ENCODE results near the gene MYLK3.
"Not testable (repeated sequence)": the region's sequence is repeated elsewhere in the genome, so short reads cannot be mapped to it uniquely, and the experiment has no call there.

The MYLK3 gene

GRCh38 chr16:46747777-46748651 lies at the start of gene MYLK3:
TSS of gene MYLK3 (minus strand) at chr16:46748344. CDS start at chr16:46748193, 151 bp downstream.
- H3K4me3 Mint-ChIP-seq: no peak within 1 kb of the TSS
- H3K36me3 Mint-ChIP-seq (ENCODE audit: insufficient read depth): peaks cover 2% of the 10 kb centered on the region
- DNase-seq (ENCODE audit: low spot score in 2 of 2) (no peak), ATAC-seq (replicated peaks; ENCODE audit: extremely low read depth, poor library complexity, severe bottlenecking) (no peak)
- no peaks in the 10 kb centered on the region for H3K27me3 Mint-ChIP-seq
- H3K27ac Mint-ChIP-seq (ENCODE audit: low read depth): no peak within 1 kb of the TSS
- no peaks in the 10 kb centered on the region for H3K9me3 Mint-ChIP-seq
- no peaks in the 10 kb centered on the region for H3K4me1 Mint-ChIP-seq

- no peak for ATAC-seq (replicated peaks; ENCODE audit: extremely low read depth, poor library complexity, severe bottlenecking)
- no peak for DNase-seq (ENCODE audit: low spot score in 2 of 2)
- H3K36me3 Mint-ChIP-seq (ENCODE audit: insufficient read depth): peaks cover 2% of the 10 kb centered on the region
- peaks cover 7% of the 10 kb centered on the region for H3K9me3 Mint-ChIP-seq
- no peaks in the 10 kb centered on the region for H3K4me1 Mint-ChIP-seq
- H3K4me3 Mint-ChIP-seq: no peak overlapping the region
- no peak overlapping the region for H3K27ac Mint-ChIP-seq (ENCODE audit: low read depth)
- H3K27me3 Mint-ChIP-seq: no peaks in the 10 kb centered on the region
Observed at GRCh38 chr16:46797501-46797900, 49.4 kb upstream of the MYLK3 start.

DNA sequence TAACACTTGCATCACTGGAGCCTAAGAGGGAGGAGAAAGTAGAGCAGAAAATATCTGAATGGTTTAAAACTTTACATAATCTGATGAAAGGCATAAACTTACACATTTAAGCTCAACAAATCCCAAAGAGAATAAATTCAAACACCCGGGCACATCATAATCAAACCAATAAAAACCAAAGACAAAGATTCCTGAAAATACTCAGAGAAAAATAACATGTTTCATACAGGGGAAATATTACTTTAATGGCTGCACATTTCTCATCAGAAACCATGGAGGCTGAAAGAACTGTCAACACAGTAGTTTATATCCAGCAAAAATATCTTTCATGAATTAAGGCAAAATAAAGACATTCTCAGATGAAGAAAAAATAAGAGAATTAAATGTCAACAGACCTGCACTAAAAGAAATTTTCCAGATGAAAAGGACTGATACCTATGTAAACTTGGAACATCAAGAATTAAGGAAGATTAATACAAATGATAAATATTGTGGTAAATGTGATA lies 48.7 kb upstream of the MYLK3 start:
- ATAC-seq (replicated peaks; ENCODE audit: extremely low read depth, poor library complexity, severe bottlenecking) (no peak), DNase-seq (ENCODE audit: low spot score in 2 of 2) (no peak)
- H3K36me3 Mint-ChIP-seq (ENCODE audit: insufficient read depth): peaks cover 2% of the 10 kb centered on the region
- no peaks in the 10 kb centered on the region for H3K4me1 Mint-ChIP-seq
- H3K4me3 Mint-ChIP-seq: no peak overlapping the region
- H3K9me3 Mint-ChIP-seq: peaks cover 7% of the 10 kb centered on the region
- H3K27ac Mint-ChIP-seq (ENCODE audit: low read depth): no peak overlapping the region
- no peaks in the 10 kb centered on the region for H3K27me3 Mint-ChIP-seq

DNA sequence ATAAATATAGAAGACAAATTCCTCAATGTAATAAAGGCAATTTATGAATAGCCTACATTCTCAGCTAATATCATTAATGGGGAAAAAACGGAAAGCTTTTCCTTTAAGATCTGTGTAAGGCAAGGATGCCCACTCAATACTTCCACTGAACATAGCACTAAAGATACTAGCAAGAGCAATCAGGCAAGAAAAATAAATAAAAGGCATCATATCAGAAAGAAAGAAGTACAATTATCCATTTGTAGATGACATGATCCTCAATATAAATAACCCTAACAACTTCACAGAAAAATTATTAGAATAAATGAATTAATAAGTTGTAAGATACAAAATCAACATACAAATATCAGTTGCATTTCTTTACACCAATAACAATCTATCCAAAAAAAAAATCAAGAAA lies 45.7 kb upstream of the MYLK3 start:
- Mint-ChIP-seq H3K27me3 (no peaks in the 10 kb centered on the region), H3K4me1 (peaks cover 13% of the 10 kb centered on the region), H3K4me3 (no peak overlapping the region), H3K27ac (ENCODE audit: low read depth) (no peak overlapping the region), H3K36me3 (ENCODE audit: insufficient read depth) (peaks cover 2% of the 10 kb centered on the region), H3K9me3 (peaks cover 7% of the 10 kb centered on the region)
- no peak for DNase-seq (ENCODE audit: low spot score in 2 of 2)
- ATAC-seq (replicated peaks; ENCODE audit: extremely low read depth, poor library complexity, severe bottlenecking): no peak

DNA sequence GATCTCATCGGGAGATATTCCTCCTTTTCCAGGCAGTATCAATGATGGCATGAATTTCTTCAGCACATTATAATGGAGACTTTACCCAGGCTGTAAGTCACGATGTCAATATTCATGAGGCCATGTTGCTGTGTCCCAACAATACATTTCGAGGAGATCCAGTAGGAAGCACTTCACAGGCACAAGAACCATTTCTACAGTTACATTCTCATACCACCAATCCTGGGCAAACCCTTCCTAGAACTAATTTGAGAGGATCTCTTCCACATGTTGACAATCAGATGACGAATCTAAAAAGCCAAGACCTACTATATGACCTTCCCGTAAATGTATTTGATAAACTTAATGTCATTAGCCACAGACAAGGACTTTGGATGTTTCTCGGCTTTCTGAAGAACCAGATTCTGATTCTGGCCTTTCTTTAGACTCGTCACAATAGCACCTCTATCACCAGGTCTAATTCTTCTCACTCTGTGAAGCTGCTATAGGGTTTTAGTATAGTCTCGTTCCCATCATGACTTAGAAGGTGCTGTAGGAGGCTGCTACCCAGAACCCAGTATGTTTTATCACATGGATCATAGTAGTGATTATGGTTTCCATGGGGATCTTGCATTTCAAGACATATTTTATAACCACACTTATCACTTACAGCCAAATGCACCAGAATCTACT lies 42.6 kb upstream of the MYLK3 start:
- ATAC-seq (replicated peaks; ENCODE audit: extremely low read depth, poor library complexity, severe bottlenecking) (no peak), DNase-seq (ENCODE audit: low spot score in 2 of 2) (no peak)
- Mint-ChIP-seq H3K4me1 (peaks cover 13% of the 10 kb centered on the region), H3K4me3 (peak overlapping the region; percentile 81), H3K27me3 (no peaks in the 10 kb centered on the region), H3K9me3 (peaks cover 15% of the 10 kb centered on the region), H3K36me3 (ENCODE audit: insufficient read depth) (peaks cover 1% of the 10 kb centered on the region), H3K27ac (ENCODE audit: low read depth) (peak overlapping the region; percentile 74)

DNA sequence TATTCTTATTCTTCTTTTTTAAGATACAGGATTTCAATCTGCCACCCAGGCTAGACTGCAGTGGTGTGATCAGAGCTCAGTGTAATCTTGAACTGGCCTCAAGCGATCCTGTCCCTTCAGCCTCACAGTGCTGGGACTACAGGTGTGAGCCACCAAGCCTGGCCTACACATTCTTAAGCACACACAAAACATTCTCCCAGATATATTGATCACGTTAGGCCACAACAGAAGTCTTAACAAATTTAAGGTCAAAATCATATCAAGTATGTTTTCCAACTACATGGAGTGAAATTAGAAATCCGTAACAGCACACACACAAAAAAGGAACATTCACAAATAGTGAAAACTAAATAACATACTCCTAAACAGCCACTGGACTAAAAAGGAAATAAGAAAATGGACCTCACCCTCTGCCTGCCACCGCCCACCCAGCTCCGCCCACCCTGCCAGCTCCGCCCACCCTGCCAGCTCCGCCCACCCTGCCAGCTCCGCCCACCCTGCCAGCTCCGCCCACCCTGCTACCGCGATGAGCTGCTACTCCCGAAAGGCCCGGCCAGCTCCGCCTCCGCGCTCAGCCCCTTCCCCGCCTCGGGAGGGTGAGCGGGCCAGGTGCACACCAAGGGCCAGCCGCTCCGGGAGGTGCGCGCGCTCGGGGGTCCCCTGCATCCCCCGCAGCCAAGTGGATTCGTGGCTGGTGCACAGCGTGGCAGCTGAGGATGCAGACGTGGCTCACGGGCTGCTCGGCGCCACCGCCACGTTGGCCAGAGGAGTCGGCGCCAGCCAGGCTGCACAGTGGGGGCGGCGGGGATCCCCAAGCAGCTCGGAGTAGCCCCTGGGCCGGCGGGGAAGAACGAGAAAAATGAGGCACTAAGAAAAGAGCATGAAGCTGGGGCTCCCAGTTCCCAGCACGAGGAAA lies 41.6 kb upstream of the MYLK3 start:
- H3K4me1 Mint-ChIP-seq: peaks cover 13% of the 10 kb centered on the region
- ATAC-seq (replicated peaks; ENCODE audit: extremely low read depth, poor library complexity, severe bottlenecking): peak; percentile 88
- peak overlapping the region; percentile 74 for H3K27ac Mint-ChIP-seq (ENCODE audit: low read depth)
- no peaks in the 10 kb centered on the region for H3K27me3 Mint-ChIP-seq
- peak overlapping the region; percentile 81 for H3K4me3 Mint-ChIP-seq
- peaks cover 14% of the 10 kb centered on the region for H3K9me3 Mint-ChIP-seq
- DNase-seq (ENCODE audit: low spot score in 2 of 2): peak; percentile 59 to 62
- peaks cover under 1% of the 10 kb centered on the region for H3K36me3 Mint-ChIP-seq (ENCODE audit: insufficient read depth)

GRCh38 chr16:46788891-46789474 lies 40.8 kb upstream of the MYLK3 start:
- no peaks in the 10 kb centered on the region for H3K27me3 Mint-ChIP-seq
- DNase-seq (ENCODE audit: low spot score in 2 of 2) (no peak), ATAC-seq (replicated peaks; ENCODE audit: extremely low read depth, poor library complexity, severe bottlenecking) (no peak)
- H3K4me1 Mint-ChIP-seq: peaks cover 13% of the 10 kb centered on the region
- no peak overlapping the region for H3K27ac Mint-ChIP-seq (ENCODE audit: low read depth)
- peak overlapping the region; percentile 81 for H3K4me3 Mint-ChIP-seq
- H3K36me3 Mint-ChIP-seq (ENCODE audit: insufficient read depth): no peaks in the 10 kb centered on the region
- peaks cover 9% of the 10 kb centered on the region for H3K9me3 Mint-ChIP-seq

DNA sequence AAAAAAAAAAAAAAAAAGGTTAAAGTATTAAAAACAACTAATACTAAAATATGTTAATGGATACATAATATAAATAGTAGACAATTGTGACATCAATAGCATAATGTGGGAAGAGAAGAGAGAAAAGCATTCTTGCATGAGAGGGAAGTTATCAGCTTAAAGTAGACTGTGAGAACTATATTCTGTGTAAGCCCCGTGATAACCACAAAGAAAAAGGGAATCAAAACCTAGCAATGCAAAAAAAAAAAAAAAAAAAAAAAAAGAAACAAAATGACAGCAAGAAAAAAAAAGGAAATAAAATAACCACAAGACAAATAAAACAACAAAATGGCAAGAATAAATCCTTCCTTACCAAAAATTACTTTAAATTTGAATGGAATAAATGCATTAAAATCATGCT lies 39.8 kb upstream of the MYLK3 start:
- H3K4me3 Mint-ChIP-seq: no peak overlapping the region
- peaks cover 9% of the 10 kb centered on the region for H3K9me3 Mint-ChIP-seq
- no peak overlapping the region for H3K27ac Mint-ChIP-seq (ENCODE audit: low read depth)
- no peak for ATAC-seq (replicated peaks; ENCODE audit: extremely low read depth, poor library complexity, severe bottlenecking)
- H3K27me3 Mint-ChIP-seq: no peaks in the 10 kb centered on the region
- H3K36me3 Mint-ChIP-seq (ENCODE audit: insufficient read depth): no peaks in the 10 kb centered on the region
- H3K4me1 Mint-ChIP-seq: peaks cover 13% of the 10 kb centered on the region
- DNase-seq (ENCODE audit: low spot score in 2 of 2): no peak

GRCh38 chr16:46785076-46785845 lies 37.1 kb upstream of the MYLK3 start:
- Mint-ChIP-seq H3K4me3 (no peak overlapping the region), H3K4me1 (peaks cover 8% of the 10 kb centered on the region), H3K27me3 (peaks cover under 1% of the 10 kb centered on the region), H3K27ac (ENCODE audit: low read depth) (no peak overlapping the region), H3K9me3 (peaks cover 9% of the 10 kb centered on the region), H3K36me3 (ENCODE audit: insufficient read depth) (no peaks in the 10 kb centered on the region)
- ATAC-seq (replicated peaks; ENCODE audit: extremely low read depth, poor library complexity, severe bottlenecking) (no peak), DNase-seq (ENCODE audit: low spot score in 2 of 2) (no peak)

- not testable (repeated sequence) for H3K27ac Mint-ChIP-seq (ENCODE audit: low read depth); ATAC-seq (replicated peaks; ENCODE audit: extremely low read depth, poor library complexity, severe bottlenecking); DNase-seq (ENCODE audit: low spot score in 2 of 2); H3K36me3 Mint-ChIP-seq (ENCODE audit: insufficient read depth); H3K4me3 Mint-ChIP-seq; H3K9me3 Mint-ChIP-seq; H3K4me1 Mint-ChIP-seq; H3K27me3 Mint-ChIP-seq
Observed at GRCh38 chr16:46784569-46784968, 36.4 kb upstream of the MYLK3 start.

- Mint-ChIP-seq H3K27ac (ENCODE audit: low read depth) (no peak overlapping the region), H3K36me3 (ENCODE audit: insufficient read depth) (no peaks in the 10 kb centered on the region), H3K9me3 (peaks cover 9% of the 10 kb centered on the region), H3K27me3 (peaks cover 15% of the 10 kb centered on the region), H3K4me1 (no peaks in the 10 kb centered on the region), H3K4me3 (no peak overlapping the region)
- DNase-seq (ENCODE audit: low spot score in 2 of 2): no peak
- no peak for ATAC-seq (replicated peaks; ENCODE audit: extremely low read depth, poor library complexity, severe bottlenecking)
Observed at GRCh38 chr16:46783800-46784199, 35.7 kb upstream of the MYLK3 start.

Measured in central memory CD8-positive, alpha-beta T cell (primary cell).